Fibroblast of pulmonary artery (primary cell): ENCODE data around the gene LYPD1.

Source experiments
- DNase-seq: peaks from one replicate; pipeline ENCODE4 v3.0.0-alpha.2; 2010; ENCODE audit warnings: low read depth
- H3K4me3 ChIP-seq: replicated peaks from 2 replicates; pipeline ENCODE4 v1.5.1; 2011; ENCODE audit warnings: low read depth, mild to moderate bottlenecking, control low read depth, low read length, moderate library complexity
- TF ChIP-seq, protein P1 (sequence below): IDR thresholded peaks from 2 replicates; pipeline ENCODE4 v1.5.1; 2011; ENCODE audit warnings: mild to moderate bottlenecking, control low read depth, low read length, inconsistent platforms; ENCODE audit errors: missing control alignments

The LYPD1 gene

DNA sequence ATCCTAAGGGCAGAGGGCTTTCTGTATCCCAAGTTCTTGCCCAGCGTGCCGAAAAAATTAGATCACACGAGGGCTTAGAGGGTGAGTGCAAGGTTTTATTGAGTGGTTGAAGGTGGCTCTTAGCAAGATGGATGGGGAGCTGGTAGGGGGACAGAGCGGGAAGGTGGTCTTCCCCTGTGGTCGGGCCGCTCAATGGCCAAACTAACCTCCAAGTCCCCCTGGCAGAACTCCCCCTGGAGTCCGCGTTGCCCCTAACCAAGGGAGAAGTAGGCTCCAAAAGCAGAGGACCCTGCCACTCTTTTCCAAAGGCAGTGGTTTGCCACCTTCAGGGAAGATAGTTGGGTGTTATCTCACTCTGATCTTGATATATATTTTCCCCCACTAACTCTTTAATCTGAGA lies 63.4 kb downstream of the LYPD1 start:
- no peak overlapping the region for H3K4me3 ChIP-seq
- DNase-seq, result no peak
- TF ChIP-seq, protein P1, sequence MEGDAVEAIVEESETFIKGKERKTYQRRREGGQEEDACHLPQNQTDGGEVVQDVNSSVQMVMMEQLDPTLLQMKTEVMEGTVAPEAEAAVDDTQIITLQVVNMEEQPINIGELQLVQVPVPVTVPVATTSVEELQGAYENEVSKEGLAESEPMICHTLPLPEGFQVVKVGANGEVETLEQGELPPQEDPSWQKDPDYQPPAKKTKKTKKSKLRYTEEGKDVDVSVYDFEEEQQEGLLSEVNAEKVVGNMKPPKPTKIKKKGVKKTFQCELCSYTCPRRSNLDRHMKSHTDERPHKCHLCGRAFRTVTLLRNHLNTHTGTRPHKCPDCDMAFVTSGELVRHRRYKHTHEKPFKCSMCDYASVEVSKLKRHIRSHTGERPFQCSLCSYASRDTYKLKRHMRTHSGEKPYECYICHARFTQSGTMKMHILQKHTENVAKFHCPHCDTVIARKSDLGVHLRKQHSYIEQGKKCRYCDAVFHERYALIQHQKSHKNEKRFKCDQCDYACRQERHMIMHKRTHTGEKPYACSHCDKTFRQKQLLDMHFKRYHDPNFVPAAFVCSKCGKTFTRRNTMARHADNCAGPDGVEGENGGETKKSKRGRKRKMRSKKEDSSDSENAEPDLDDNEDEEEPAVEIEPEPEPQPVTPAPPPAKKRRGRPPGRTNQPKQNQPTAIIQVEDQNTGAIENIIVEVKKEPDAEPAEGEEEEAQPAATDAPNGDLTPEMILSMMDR, result no peak

DNA sequence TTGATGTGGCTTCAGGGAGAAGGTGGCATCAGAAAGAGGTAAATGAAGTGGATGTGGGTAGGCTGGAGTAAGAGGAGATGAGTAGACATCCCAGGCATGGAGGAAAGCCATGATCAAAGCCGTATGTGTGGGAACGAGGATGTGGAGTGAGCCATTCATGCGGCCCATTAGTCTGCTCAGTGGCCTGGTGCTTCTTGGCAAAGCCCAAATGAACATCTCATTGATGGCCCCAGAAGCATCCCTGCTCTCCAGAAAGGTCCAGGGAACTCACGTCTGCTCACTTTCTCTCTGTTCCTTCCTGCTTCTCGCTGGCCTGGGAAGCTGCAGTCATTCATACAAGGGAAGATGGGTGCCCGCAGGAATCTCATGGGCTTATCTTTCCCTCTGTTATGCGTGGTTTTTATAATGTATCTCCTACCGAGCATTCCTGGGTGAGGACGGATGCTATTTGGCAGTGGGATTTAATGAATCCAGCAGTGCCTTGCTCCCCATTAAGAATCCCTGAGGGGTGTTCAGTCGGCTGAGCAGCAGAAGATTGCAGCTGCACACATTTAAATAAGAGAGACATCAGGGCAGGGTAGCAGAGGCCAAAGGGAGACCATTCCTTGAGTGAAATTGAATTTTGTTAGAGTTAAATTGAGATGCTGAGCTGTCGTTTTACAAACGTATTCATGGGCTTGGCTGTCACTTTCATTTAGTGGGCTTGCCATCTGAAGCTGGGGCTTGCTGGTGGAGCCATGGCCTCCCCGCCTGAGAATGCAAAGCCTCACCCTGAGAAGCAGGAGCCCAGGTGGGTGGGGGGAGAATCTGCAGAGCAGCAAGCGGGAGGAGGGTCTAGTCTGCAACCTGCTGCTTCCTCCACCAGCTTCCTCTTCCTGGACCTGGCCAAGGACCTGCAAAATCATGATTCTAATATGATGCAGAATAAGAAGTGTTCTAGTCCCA lies 64.5 kb downstream of the LYPD1 start:
- no peak overlapping the region for H3K4me3 ChIP-seq
- no peak for DNase-seq
- TF ChIP-seq, protein P1, result no peak

DNA sequence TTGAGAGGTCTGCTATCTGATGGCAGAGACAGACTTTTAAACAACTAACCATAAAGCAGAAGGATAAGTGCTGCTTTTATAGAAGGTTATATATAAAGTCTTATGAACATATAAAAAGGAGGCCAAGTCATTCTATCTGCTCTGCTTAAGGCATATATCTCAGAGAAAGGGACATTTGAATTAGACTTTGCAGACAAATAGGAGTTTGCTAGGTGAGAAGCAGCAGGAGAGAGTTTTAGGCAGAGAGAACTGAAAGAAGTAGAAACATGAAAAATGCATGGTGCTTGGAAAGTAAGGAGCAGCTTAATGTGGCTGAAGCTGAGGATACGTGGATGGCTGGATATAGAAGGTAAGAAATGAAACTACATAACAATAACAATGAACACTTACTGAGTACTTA lies 65.4 kb downstream of the LYPD1 start:
- H3K4me3 ChIP-seq, result no peak overlapping the region
- TF ChIP-seq, protein P1, result no peak
- no peak for DNase-seq

- H3K4me3 ChIP-seq, result no peak overlapping the region
- TF ChIP-seq, protein P1, result no peak
Observed at GRCh38 chr2:132599556-132599955, 70.4 kb downstream of the LYPD1 start.

GRCh38 chr2:132598536-132598935 lies 71.5 kb downstream of the LYPD1 start:
- H3K4me3 ChIP-seq, result no peak overlapping the region
- TF ChIP-seq, protein P1, result no peak
- DNase-seq, result no peak

More at GRCh38 chr2:132599556-132599955, 70.4 kb downstream of the LYPD1 start:
- DNase-seq, result no peak

DNA sequence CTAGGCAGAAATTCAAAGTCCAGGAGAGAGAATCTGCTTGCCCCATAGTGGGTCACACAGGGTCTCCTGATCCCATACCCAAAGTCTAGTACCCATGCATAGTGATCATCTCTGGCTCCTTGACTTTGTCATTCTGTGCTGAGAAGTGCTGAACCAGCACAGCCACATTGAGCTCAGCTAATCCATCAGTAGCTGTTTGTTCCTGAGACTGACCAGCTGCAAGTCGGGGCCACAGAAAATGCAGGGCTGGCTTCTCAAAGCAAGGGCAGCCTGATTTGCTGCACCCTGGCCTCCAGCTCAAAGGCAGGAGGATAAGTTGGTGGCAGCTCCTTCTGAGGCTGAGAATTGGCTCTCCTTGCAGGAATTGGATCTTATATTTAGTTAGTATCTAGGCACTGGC lies 72.2 kb downstream of the LYPD1 start:
- no peak for DNase-seq
- TF ChIP-seq, protein P1, result no peak
- no peak overlapping the region for H3K4me3 ChIP-seq
